Activated CD8-positive, alpha-beta memory T cell treated with anti-CD3 and anti-CD28 coated beads for 36 hours (primary cell): ENCODE measurements around the gene HNRNPL. TPM values are rescaled to one million over a fixed set of nuclear protein-coding genes. Genes with fewer than 3 reads are reported as not detected.
"Not testable (repeated sequence)": the region's sequence is repeated elsewhere in the genome, so short reads cannot be mapped to it uniquely, and the experiment has no call there.

Source experiments
- CTCF ChIA-PET: fragments of 350-600 bp; sonication (Branson Sonifier 250); formaldehyde crosslinking; loops from one replicate; lab custom pipeline; 2021; ENCODE audit warnings: antibody characterized with exemption; lab: Charles Lee
- POLR2A ChIA-PET: fragments of 350-600 bp; sonication (Branson Sonifier 250); formaldehyde crosslinking; loops from one replicate; lab custom pipeline; 2021; ENCODE audit warnings: antibody characterized with exemption; lab: Charles Lee
- total RNA-seq, 2 experiments: library from RNA; stranded (reverse); gene quantifications; one replicate each; pipeline ENCODE4 v1.2.3, GENCODE V29; 2021

Gene HNRNPL
- total RNA-seq, 2 experiments from 2014 or later, result 677 to 698 TPM

DNA sequence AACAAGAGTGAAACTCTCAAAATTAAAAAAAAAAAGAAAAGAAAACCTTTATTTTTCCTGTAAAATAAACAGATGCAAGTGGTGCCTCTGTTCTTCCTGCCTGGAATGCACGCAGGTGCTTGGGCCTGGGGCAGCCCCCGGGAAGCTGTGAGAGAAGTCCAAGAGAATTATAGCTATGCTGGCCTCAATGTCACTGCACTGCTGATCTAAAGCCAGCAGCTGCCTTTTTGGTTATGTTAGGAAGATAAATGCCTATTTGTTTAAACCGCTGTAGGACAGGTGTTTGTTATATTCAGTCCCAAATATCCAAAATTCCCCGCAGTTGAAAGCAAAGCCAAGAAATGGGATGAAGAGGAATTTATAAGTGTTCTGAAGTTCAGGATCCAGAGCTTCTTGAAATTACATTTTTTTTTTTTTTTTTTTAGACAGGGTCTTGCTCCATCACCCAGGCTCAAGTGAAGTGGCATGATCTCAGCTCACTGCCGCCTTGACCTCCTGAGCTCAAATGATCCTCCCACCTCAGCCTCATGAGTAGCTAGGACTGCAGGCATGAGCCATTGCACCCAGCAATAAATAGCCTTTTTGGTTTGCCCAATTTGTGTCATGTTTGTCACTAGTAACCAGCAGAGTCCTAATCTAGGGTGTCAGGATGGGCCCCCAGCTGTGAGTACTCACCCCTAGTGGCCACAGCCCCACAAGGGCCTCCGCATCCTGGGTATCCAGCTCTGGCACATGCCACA, 26.0 kb upstream of the HNRNPL start:
- CTCF ChIA-PET, result interaction anchor here (0.7 to 1.5 kb wide), 5 partner anchors 12 to 473 kb away, joined by 3 to 5 read pairs (median 4); partner anchors contain the start of gene FAM98C
- POLR2A ChIA-PET, result interaction anchor here (0.7 kb wide), 1 partner anchor 126 kb away, joined by 11 read pairs; no protein-coding TSS in a partner anchor

DNA sequence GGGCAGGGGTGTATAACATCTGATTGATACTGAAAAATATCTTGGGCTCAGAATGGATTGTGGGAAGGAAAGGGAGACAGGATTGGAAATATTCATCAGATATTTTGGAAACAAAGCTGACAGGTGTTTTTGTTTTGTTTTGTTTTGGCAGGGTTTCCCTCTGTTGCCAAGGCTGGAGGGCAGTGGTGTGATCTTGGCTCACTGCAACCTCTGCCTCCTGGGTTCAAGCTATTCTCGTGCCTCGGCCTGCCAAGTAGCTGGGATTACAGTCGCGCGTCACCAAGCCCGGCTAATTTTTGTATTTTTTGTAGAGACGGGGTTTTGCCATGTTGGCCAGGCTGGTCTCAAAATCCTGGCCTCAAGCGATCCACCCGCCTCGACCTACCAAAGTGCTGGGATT, 23.6 kb upstream of the HNRNPL start:
- CTCF ChIA-PET, POLR2A ChIA-PET: not testable (repeated sequence)

DNA sequence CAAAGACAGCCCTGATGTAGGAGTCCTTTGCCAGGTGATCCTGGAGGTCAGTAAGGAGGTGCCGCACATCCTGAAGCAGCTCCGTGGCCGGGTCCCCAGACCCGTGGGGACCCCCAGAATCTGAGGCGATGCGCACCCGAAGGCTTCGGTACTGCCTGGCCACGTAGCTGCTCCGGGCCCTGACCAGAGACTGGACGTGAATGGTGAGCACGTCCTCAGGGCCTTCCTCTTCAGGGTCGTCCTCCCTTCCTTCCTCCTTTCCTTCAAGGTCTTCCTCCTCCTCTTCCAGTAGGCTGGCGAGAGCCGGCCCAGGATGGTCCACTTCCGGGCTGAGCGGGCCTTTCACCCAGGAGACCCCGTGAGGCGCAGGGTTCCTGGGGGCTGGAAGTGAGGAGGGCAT, 20.8 kb upstream of the HNRNPL start:
- ChIA-PET CTCF (interaction anchor here (0.9 to 2.8 kb wide), 7 partner anchors 8 to 355 kb away, joined by 3 to 14 read pairs (median 6); partner anchors contain the start of gene RINL), POLR2A (interaction anchor here (1.9 to 2.7 kb wide), 2 partner anchors 8 to 21 kb away, joined by 7 to 12 read pairs; partner anchors contain the start of genes HNRNPL and RINL)

DNA sequence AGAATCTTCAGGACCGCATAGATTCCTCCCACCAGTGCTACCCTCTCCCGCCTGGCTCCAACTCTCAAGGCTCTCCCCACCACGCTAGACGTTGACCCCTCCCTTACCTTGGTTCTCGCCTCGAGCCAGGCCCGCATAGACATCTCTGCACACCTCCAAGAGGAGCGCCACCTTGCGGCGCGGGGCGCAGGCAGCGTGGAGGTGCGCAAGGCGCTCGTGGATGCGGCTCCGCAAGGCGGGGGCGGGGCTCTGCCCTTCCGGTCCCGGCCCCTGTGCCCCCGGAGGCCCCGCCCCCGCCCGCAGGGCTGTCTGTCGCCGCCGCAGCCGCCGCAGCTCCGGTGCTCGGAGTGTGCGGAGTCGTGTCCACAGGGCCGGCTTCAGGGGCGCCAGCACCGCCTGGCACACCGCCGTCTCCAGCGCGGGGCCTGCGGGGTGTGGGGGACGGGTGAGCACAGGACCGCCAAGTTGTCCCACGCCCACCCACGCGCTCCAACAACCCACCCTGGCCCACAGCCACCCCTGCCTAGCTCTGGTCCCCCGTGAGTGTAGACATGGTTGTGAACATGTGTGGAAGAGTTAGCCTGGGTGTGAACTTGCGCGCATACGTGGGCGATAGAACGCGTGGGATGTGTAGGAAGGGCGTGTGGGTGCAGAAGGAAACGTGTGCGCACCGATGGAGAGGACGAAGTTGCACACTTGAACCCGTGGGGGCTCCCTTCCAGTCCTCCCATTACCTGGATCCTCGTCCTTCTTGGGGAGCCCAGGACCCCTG, 20.2 kb upstream of the HNRNPL start:
- CTCF ChIA-PET, result interaction anchor here (0.7 to 2.8 kb wide), 10 partner anchors 9 to 137 kb away, joined by 3 to 14 read pairs (median 4); partner anchors contain the start of gene RINL
- POLR2A ChIA-PET, result interaction anchor here (1.3 to 2.7 kb wide), 3 partner anchors 8 to 21 kb away, joined by 7 to 16 read pairs (median 12); partner anchors contain the start of genes HNRNPL and RINL

DNA sequence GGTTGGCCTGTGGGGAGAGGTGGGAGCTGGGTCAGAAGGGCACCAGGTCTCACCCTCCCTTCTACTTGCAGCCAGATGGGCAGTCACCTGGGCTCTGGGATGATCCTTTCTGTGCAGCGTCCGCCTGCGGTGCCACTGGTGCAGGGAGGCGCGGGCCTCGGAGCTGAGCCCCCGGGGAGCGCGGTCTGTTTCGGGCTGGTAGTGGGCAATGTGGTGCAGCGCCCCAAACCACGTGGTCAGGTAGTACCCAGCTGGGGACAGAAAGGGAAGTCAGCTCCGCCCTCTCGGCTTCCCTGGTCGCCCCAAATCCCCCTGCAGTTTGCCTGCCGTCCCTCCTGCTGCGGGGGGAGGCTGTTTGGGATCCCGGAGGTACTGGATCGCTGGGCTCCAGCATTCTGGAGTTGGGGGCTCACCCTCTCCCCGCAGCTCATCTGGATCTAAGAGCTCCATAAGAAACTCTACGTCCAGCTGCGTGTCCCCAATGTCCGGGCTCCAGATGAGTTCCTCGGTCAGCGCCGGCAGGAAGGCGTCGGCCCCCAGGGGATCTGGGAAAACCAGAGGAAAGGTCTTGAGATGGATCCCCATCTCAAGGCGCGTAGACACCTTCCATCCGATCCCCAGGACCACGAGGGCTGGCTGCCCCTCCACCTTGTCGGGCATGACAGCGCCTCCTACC, 19.5 kb upstream of the HNRNPL start:
- ChIA-PET POLR2A (interaction anchor here (0.8 to 2.7 kb wide), 5 partner anchors 9 to 222 kb away, joined by 3 to 16 read pairs (median 7); partner anchors contain the start of genes ACTN4, HNRNPL and RINL), CTCF (interaction anchor here (0.7 to 2.8 kb wide), 9 partner anchors 8 to 136 kb away, joined by 3 to 14 read pairs (median 4); partner anchors contain the start of gene RINL)

DNA sequence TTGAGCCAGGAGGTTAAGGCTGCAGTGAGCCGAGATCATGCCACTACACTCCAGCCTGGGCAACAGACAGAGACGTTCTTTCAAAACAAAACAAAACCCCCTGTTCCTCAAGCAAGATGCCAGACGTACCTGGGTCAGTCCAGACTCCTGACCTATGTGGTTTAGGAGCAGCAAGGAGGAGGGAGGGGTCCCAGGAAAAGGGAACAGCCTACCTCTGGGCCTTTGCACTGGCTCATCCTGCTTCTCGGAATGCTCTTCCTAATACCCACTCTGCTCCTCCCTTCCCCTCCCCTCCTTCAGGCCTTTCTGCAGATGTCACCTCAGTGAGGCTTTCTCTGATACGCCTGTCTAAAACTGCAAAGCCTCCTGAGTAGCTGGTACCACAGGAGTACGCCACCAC, 18.8 kb upstream of the HNRNPL start:
- POLR2A ChIA-PET, result interaction anchor here (0.8 to 2.7 kb wide), 5 partner anchors 10 to 221 kb away, joined by 3 to 16 read pairs (median 7); partner anchors contain the start of genes ACTN4, HNRNPL and RINL

DNA sequence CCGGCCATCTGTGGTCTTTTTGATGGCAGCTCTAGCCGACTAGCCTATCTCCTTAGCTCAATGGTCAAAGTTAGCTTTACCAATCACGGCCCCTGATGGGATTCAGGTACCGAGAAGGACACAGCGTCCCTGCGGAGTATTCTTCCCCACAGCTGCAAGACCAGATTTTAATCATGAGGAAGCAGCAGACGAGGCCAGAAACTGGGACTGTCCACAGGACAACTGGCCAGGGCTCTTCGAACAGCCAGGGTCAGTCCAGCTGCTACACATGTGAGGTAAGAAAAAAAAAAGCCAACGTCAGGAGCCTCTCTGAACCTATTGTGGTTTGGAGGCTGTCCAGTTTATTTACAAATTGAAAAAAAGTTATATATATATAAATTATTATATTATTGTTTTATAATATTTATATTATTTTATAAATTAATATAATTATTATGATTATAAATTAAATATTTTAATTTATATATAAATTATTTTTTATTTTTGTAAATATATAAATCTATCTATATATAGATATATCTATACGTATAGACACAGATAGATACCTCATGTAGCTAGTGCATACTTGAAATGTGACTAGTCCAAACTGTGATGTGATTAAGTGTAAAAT, 17.5 kb upstream of the HNRNPL start:
- ChIA-PET CTCF (interaction anchor here (1.0 to 2.3 kb wide), 3 partner anchors 10 to 36 kb away, joined by 3 to 9 read pairs (median 8); partner anchors contain the start of genes ECH1 and RINL), POLR2A (interaction anchor here (1.1 kb wide), 1 partner anchor 15 kb away, joined by 5 read pairs; no protein-coding TSS in a partner anchor)

More for the DNA sequence above, 18.8 kb upstream of the HNRNPL start:
- CTCF ChIA-PET, result interaction anchor here (0.7 to 2.8 kb wide), 7 partner anchors 8 to 64 kb away, joined by 3 to 14 read pairs (median 5); partner anchors contain the start of gene RINL

DNA sequence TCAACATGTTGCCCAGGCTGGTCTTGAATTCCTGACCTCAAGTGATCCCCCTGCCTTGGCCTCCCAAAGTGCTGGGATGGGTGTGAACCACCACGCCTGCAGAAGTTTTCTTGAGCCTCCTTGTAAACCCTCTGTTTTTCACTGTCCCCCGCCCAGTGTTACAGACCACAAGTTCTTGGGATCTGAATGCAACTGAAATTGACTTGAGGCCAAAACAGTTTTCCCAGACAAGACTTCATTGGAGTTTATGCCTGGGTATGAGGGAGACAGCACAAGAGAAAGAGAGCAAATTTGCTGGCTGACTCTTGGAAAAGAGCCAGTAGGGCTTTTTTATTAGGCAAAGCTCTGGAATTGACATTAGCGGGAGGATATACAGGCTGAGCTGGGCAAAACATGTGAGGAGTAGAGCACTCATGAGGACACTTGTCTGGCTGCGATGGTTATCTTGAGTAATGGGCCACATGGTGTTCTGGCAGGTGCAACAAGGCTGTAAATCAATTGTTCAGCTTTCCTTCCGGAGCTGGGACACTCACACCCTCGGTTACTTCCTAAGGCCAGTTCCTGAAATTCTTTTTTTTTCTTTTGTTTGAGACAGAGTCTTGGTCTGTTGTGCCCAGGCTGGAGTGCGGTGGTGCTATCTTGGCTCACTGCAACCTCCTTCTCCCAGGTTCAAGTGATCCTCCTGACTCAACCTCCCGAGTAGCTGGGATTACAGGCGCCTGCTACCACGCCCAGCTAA, 12.7 kb upstream of the HNRNPL start:
- ChIA-PET CTCF (interaction anchor here (0.8 kb wide), 1 partner anchor 17 kb away, joined by 3 read pairs; no protein-coding TSS in a partner anchor), POLR2A (interaction anchor here (1.1 kb wide), 1 partner anchor 12 kb away, joined by 4 read pairs; no protein-coding TSS in a partner anchor)

DNA sequence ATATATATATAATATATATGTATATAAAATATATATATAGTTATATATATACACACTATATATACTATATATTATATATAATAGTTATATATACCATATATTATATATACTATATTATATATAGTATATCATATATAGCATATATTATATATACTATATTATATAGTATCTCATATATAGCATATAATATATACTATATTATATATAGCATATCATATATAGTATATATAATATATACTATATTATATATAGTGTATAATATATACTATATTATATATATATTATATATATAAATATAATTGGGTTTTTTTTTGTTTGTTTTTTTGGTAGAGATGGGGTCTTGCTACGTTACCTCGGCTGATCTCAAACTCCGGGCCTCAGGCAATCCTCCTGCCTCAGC, 11.6 kb upstream of the HNRNPL start:
- POLR2A ChIA-PET, result no interaction called here
- CTCF ChIA-PET, result interaction anchor here (1.1 to 1.2 kb wide), 3 partner anchors 8 to 458 kb away, joined by 3 to 4 read pairs (median 4); partner anchors contain the start of gene FAM98C

DNA sequence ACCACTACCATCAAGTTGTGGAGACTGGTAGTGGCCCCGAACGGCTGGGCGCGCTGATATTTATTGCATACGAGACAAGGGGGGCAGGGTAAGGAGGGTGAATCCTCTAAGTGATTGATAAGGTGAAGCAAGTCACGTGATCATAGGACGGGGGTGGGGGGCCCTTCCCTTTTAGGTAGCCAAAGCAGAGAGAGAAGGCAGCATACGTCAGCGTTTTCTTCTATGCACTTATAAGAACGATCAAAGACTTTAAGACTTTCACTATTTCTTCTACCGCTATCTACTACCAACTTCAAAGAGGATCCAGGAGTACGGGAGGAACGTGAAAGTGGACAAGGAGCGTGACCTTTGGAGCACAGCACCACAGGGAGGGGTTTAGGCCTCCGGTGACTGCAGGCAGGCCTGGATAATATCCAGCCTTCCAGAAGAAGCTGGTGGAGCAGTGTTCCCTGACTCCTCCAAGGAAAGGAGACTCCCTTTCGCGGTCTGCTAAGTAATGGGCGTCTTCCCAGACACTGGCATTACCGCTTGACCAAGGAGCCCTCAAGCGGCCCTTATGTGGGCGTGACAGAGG, 9.9 kb upstream of the HNRNPL start:
- POLR2A ChIA-PET, CTCF ChIA-PET: not testable (repeated sequence)

DNA sequence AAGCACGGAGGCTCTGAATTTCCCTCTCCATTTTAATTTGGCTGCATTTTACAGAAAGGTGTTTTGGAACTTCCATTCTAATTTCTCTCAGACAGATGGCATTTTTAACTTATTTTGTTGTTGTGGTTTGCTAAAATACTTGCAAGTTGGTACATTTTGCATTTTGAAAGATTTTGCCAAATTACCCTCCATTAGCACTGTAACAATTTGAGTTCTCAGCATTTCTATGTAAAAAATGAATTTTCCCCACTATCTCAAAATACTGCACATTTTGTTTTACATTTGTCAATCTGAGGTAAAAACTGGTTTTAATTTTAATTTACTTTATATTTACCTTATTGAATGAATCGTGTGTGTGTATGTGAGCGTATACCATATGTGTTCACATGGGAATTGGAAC, 7.0 kb upstream of the HNRNPL start:
- CTCF ChIA-PET, result interaction anchor here (0.9 to 2.4 kb wide), 4 partner anchors 12 to 74 kb away, joined by 3 to 14 read pairs (median 3); partner anchors contain the start of genes MRPS12 and SARS2
- POLR2A ChIA-PET, result interaction anchor here (2.0 kb wide), 1 partner anchor 8 kb away, joined by 14 read pairs; no protein-coding TSS in a partner anchor

DNA sequence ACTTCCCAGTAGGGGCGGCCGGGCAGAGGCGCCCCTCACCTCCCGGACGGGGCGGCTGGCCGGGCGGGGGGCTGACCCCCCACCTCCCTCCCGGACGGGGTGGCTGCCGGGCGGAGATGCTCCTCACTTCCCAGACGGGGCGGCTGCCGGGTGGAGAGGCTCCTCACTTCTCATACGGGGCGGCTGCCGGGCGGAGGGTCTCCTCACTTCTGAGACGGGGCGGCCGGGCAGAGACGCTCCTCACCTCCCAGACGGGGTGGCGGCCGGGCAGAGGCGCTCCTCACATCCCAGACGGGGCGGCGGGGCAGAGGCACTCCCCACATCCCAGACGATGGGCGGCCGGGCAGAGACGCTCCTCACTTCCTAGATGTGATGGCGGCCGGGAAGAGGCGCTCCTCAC, 6.0 kb upstream of the HNRNPL start:
- CTCF ChIA-PET, POLR2A ChIA-PET: not testable (repeated sequence)

DNA sequence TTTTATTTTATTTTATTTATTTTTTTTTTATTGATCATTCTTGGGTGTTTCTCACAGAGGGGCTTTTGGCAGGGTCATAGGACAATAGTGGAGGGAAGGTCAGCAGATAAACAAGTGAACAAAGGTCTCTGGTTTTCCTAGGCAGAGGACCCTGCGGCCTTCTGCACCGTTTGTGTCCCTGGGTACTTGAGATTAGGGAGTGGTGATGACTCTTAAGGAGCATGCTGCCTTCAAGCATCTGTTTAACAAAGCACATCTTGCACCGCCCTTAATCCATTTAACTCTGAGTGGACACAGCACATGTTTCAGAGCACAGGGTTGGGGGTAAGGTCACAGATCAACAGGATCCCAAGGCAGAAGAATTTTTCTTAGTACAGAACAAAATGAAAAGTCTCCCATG, 5.2 kb upstream of the HNRNPL start:
- CTCF ChIA-PET, POLR2A ChIA-PET: not testable (repeated sequence)

DNA sequence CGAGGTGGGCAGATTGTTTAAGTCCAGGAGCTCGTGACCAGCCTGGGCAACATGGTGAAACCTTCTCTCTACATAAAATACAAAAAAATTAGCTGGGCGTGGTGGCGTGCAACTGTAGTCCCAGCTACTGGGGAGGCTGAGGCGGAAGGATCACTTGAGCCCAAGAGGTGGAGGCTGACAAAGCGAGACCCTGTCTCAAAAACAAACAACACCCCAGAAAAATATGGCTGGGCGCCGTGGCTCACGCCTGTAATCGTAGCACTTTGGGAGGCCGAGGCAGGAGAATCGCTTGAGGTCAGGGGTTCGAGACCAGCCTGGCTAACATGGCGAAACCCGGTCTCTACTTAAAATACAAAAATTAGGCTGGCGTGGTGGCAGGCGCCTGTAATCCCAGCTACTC, 3.4 kb upstream of the HNRNPL start:
- POLR2A ChIA-PET, result interaction anchor here (0.6 to 2.3 kb wide), 4 partner anchors 11 to 518 kb away, joined by 3 to 16 read pairs (median 6); no protein-coding TSS in a partner anchor
- CTCF ChIA-PET, result interaction anchor here (0.8 to 3.1 kb wide), 6 partner anchors 11 to 84 kb away, joined by 3 to 11 read pairs (median 4); no protein-coding TSS in a partner anchor

DNA sequence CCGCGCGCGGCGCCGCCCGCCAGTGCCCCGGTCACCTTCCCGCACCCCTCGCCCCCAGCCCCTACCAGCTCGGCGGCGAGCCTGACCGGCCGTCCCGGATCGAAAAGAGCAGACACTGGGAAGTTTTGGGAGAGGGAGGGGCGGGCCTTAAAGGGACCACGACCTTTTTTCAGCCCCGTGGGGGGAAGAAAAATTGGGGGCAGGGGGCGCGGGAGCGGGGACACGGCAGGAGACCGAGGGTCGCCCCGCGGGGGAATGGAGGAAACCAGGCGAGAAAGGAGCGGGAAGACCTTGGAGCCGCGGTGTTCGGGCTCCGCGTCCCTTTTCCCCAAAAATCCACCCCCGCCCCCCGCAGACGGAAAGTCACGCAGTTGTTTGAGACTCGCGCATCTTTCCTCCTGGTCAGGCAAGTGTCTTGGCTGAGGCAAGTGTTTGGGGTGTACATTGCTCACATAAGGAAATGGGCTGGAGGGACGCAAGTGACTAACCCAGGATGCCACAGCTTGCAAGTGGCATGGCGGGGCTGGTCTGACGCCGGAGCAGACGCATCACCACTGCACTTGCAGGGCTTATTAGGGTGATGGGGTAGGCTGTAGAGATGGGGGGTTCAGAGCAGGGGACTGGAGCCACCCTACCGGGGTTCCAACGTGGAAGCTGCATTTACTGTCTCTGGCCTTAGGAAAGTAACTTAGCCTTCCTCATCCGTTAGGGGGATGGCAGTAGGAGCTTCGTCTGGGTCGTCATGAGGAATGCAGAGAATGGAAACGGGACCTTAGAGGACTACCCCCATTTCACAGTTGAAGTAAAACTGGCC, 2.7 kb upstream of the HNRNPL start:
- CTCF ChIA-PET, result interaction anchor here (0.8 to 3.1 kb wide), 7 partner anchors 12 to 83 kb away, joined by 3 to 11 read pairs (median 5); no protein-coding TSS in a partner anchor
- POLR2A ChIA-PET, result interaction anchor here (1.0 to 2.3 kb wide), 6 partner anchors 12 to 300 kb away, joined by 3 to 16 read pairs (median 6); no protein-coding TSS in a partner anchor
